Spleen (tissue), 11 donors: ENCODE results near the gene RANBP17. TPM values are rescaled to one million over a fixed set of nuclear protein-coding genes. Genes with fewer than 3 reads are reported as not detected.

Experiments used
- DNase-seq: peaks from one replicate; pipeline ENCODE4 v3.0.0-alpha.2; 2020
- H3K27ac ChIP-seq, 8 donors: fragments of 200-600 bp; sonication (generic) in 7 of 8; 1 replicate in 4 of 8; 2 replicates in 4 of 8; pipeline versions ENCODE4 v1.5.0 to v1.8.0; 2016 to 2021; ENCODE audit warnings: inconsistent platforms in 4 of 8, mild to moderate bottlenecking in 4 of 8, moderate library complexity in 1 of 8
- H3K27me3 ChIP-seq, 7 donors: fragments of 200-600 bp; sonication (generic) in 6 of 7; replicated peaks in 1 of 7; 1 replicate in 4 of 7; 2 replicates in 3 of 7; pipeline versions ENCODE4 v1.5.0 to v1.8.0; 2016 to 2021; ENCODE audit warnings: inconsistent platforms in 3 of 7, mild to moderate bottlenecking in 1 of 7
- H3K36me3 ChIP-seq, 6 donors: fragments of 200-600 bp; sonication (generic) in 5 of 6; 1 replicate in 4 of 6; 2 replicates in 2 of 6; pipeline versions ENCODE4 v1.5.0 to v1.8.0; 2016 to 2021; ENCODE audit warnings: inconsistent platforms in 2 of 6
- H3K4me1 ChIP-seq, 6 donors: fragments of 200-600 bp; sonication (generic) in 5 of 6; 1 replicate in 3 of 6; 2 replicates in 3 of 6; pipeline versions ENCODE4 v1.5.0 to v1.8.0; 2016 to 2021; ENCODE audit warnings: inconsistent platforms in 3 of 6
- H3K4me3 ChIP-seq, 8 donors: fragments of 200-600 bp; sonication (generic) in 7 of 8; 1 replicate in 4 of 8; 2 replicates in 4 of 8; pipeline versions ENCODE4 v1.5.0 to v1.8.0; 2016 to 2021; ENCODE audit warnings: inconsistent platforms in 4 of 8, mild to moderate bottlenecking in 4 of 8, moderate library complexity in 2 of 8
- H3K9me3 ChIP-seq, 8 donors: fragments of 200-600 bp; sonication (generic) in 7 of 8; 1 replicate in 4 of 8; 2 replicates in 4 of 8; pipeline versions ENCODE4 v1.5.0 to v1.8.0; 2016 to 2021; ENCODE audit warnings: inconsistent platforms in 4 of 8
- CTCF ChIP-seq, 11 experiments: fragments of 200-600 bp in 7 of 11; fragments of 450-650 bp in 4 of 11; sonication (generic) in 4 of 11; IDR thresholded peaks in 8 of 11; conservative IDR thresholded peaks in 3 of 11; 1 replicate in 7 of 11; 2 replicates in 4 of 11; pipeline versions ENCODE4 v1.4.0 to v1.8.0; 2016 to 2021; ENCODE audit warnings: antibody characterized with exemption in 11 of 11, inconsistent platforms in 4 of 11, mild to moderate bottlenecking in 1 of 11
- POLR2A ChIP-seq, 3 donors: fragments of 450-650 bp; IDR thresholded peaks; one replicate each; pipeline ENCODE4 v1.5.1; 2017; ENCODE audit warnings: antibody characterized with exemption in 3 of 3, mild to moderate bottlenecking in 1 of 3
- POLR2AphosphoS5 ChIP-seq, 3 donors: sonication (generic); formaldehyde crosslinking; IDR thresholded peaks; one replicate each; pipeline ENCODE4 v1.5.1; 2017; ENCODE audit warnings: antibody characterized with exemption in 3 of 3
- WGBS, 5 donors: extraction: QIAGEN DNeasy Blood & Tissue Kit in 3 of 5; methylation state at CpG; one replicate each; pipeline versions ENCODE4 v1.1.5 to v1.1.7; 2013 to 2018; 5-methylcytosine and 5-hydroxymethylcytosine counted together
- intact Hi-C: fragments of 100-400 bp; cut with DNase I; formaldehyde crosslinking; loops from one replicate; pipeline ENCODE4 v1.15.0; 2023; ENCODE audit warnings: low total_unique reads
- polyA plus RNA-seq, 3 donors: library from polyadenylated mRNA; stranded (reverse); fragments of 200-250 nt; gene quantifications; one replicate each; pipeline ENCODE4 v1.2.1, GENCODE V29; 2013
- small RNA-seq, 4 donors: library from RNA; depleted of rRNA; stranded (forward); fragments of <200 nt; gene quantifications; one replicate each; pipeline ENCODE3, GENCODE V24; 2016
- total RNA-seq, 7 donors: library from RNA; depleted of rRNA in 3 of 7; stranded (reverse); fragments of >200 nt in 3 of 7; fragmentation: NEBNext Ultra II Directional in 4 of 7; extraction: Animal tissue kit (Norgen Biotek cat#: 25700) in 4 of 7; gene quantifications; one replicate each; pipeline versions ENCODE4 v1.1.0 to v1.2.1, GENCODE V29; 2016 to 2021
- donor health status: healthy with polysubstance abuse.
- donor health status: DM: no; HTN: no; CAD: no; lungs with moderate emphysema.
- donor health status: DM: no; HTN: no; CAD: no.
- donor health status: Bipolar disorder and iron deficiency.
- donor health status: healthy.
- donor health status: DM: no; HTN: no; CAD: no.
- donor health status: DM: yes; HTN: yes; CAD: no.

Gene RANBP17
- total and polyA plus RNA-seq, 10 donors: 0.56 to 6.6 (median 3.4) TPM

GRCh38 chr5:171340491-171340890 lies 478.7 kb downstream of the RANBP17 start:
- Histone ChIP-seq H3K27ac (no peak overlapping the region), H3K4me3 (no peak overlapping the region)

GRCh38 chr5:171342362-171343111 lies 480.7 kb downstream of the RANBP17 start:
- WGBS, 5 donors: 53 to 61% (median 55%) methylated on average over 17 of the region's 17 CpGs
- intact Hi-C loops: loop anchor here (5.0 kb wide), 2 partner anchors 135 to 595 kb away; no protein-coding TSS in a partner anchor

More at GRCh38 chr5:171340491-171340890, 478.7 kb downstream of the RANBP17 start:
- intact Hi-C loops: loop anchor here (5.0 kb wide), 2 partner anchors 133 to 593 kb away; no protein-coding TSS in a partner anchor
- WGBS, 5 donors: 77 to 85% (median 81%) methylated on average over 6 of the region's 6 CpGs
- no peaks in the 10 kb centered on the region for H3K9me3 ChIP-seq
- H3K4me1 ChIP-seq: peaks cover 0 to 13% (median 6%) of the 10 kb centered on the region in 6 donors
- TF ChIP-seq POLR2AphosphoS5 (IDR thresholded peaks at IDR 0.05): no peak
- no peak for TF ChIP-seq CTCF (IDR thresholded peaks at IDR 0.05 in 8 of 11, conservative IDR thresholded peaks at IDR 0.05 in 3 of 11)
- no peak for TF ChIP-seq POLR2A (IDR thresholded peaks at IDR 0.05)
- no peaks in the 10 kb centered on the region for H3K36me3 ChIP-seq
- no peak for DNase-seq
- H3K27me3 ChIP-seq: peaks cover 0 to 80% (median 13%) of the 10 kb centered on the region in 7 donors

DNA sequence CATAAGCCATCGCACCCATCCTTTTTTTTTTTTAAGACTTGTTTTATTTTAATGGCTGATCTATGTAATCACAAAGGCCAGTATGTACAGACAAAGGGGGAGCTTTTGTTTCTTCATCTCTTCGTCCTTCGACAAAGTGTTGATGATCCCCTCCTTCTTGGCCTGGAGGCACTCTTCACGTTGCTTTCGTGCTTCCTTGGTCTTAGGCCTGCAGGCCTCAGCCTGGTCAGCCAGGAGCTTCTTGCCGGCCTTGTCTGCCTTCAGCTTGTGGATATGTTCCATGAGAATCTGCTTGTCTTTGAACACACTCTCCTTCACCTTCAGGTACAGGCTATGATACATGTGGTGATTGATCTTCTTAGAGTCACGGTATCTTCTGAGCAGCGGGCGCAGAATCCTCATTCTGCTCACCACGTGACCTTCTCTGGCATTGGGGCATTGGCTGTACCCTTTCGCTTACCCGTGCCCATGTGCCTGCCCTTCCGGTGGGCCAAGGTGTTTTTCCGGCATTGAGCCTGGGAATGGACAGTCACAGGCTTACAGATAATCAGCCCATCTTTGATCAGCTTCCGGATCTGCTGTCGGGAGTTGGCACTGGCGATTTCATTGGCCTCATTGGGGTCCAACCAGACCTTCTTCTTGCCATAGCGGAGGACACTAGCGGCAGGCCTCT lies 483.3 kb downstream of the RANBP17 start:
- WGBS, 5 donors: 91 to 95% (median 92%) methylated on average over 16 to 19 of the region's 19 CpGs
- peaks cover 0 to 35% (median 0%) of the 10 kb centered on the region in 7 donors for H3K27me3 ChIP-seq
- H3K36me3 ChIP-seq: no peaks in the 10 kb centered on the region
- peak; percentile 54 for DNase-seq
- no peak overlapping the region for H3K4me3 ChIP-seq
- no peak for TF ChIP-seq POLR2AphosphoS5 (IDR thresholded peaks at IDR 0.05)
- TF ChIP-seq POLR2A (IDR thresholded peaks at IDR 0.05): no peak
- no peaks in the 10 kb centered on the region for H3K9me3 ChIP-seq
- H3K27ac ChIP-seq: no peak overlapping the region
- intact Hi-C loops: loop anchor here (5.0 kb wide), 2 partner anchors 138 to 598 kb away; no protein-coding TSS in a partner anchor
- no peaks in the 10 kb centered on the region for H3K4me1 ChIP-seq

More at GRCh38 chr5:171342362-171343111, 480.7 kb downstream of the RANBP17 start:
- Histone ChIP-seq H3K9me3 (no peaks in the 10 kb centered on the region), H3K27ac (no peak overlapping the region), H3K27me3 (peaks cover 0 to 60% (median 5%) of the 10 kb centered on the region in 7 donors), H3K36me3 (no peaks in the 10 kb centered on the region), H3K4me3 (no peak overlapping the region), H3K4me1 (no peaks in the 10 kb centered on the region)
- TF ChIP-seq POLR2AphosphoS5 (IDR thresholded peaks at IDR 0.05) (no peak), CTCF (IDR thresholded peaks at IDR 0.05 in 8 of 11, conservative IDR thresholded peaks at IDR 0.05 in 3 of 11) (peak in 9 of 11 experiments; percentile 8 to 50 (median 42))
- DNase-seq: peak; percentile 15

Small RNAs within 50 kb of the gene (small RNA-seq; reads per million reads assigned to genes)
- gene AC091980.1: 0 reads per million in 4 donors

Other genes starting within 250 kb of the RANBP17 start
- gene GABRP, start 78.3 kb upstream of the RANBP17 start, total RNA-seq: under 1 TPM in 1 of 7 donors, not detected in 6; 0.20 TPM
- gene GABRP, start 78.3 kb upstream of the RANBP17 start, polyA plus RNA-seq: under 1 TPM in 1 of 3 donors, not detected in 2; 0.03 TPM